HG03045 (cell line): Measurements from ENCODE around the gene SLC44A4.

Experiments
- ATAC-seq: cut with Tn5 transposase; IDR thresholded peaks from one replicate; pipeline ENCODE4 v1.9.1; 2021; ENCODE audit warnings: mild to moderate bottlenecking, moderate library complexity; ENCODE audit not compliant: unreplicated experiment

SLC44A4 gene

DNA sequence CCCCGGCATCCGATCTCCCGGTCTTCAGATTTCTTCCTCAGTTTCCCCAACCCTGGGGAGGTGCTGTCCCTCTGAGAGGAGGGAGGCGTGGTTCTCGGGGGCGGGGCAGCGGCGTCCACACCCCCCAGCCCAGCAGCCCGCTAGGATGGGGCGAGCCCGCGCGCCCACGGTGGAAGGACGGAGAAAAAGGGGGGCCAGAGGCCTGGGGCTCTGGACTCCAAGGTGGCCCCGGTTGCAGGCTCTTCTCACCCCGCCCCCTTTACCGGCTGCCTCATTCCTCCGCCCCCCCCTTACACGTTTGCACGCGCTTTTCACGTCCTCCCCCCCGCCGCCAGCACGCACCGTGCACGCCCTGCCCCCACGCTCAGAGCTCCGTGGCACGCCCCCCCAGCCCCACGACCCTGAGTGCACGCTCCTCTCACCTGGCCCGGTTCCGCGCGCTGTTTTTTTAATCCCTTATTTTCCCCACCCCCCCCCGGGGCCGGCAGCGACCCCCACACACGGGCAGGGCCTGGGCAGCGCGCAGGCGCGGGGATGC, 22.7 kb upstream of the SLC44A4 start:
- peak; percentile 2 for ATAC-seq

DNA sequence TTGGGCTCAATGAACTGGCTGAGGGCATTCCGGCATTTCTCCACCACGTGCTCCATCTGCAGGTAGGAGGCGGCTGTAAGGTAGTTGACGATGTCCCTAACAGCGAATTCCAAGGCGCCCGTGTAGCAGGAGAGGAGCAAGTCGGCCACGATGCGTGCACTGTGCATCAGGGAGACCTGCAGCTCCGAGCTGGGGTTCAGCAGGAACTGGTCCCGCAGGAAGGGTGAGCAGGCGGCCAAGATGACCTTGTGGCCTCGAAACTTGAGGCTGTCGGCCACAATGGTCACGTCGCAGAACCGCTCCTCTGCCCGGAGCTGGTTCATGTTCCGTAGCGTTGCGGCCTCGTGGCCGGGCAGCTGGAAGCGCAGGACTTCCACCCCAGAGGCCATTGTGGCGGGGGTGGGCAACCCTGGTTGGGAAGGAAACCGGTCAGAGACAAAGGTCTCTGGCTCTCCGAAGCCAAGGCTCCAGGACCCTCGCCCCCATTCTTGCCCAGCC, 22.2 kb upstream of the SLC44A4 start:
- ATAC-seq: no peak

DNA sequence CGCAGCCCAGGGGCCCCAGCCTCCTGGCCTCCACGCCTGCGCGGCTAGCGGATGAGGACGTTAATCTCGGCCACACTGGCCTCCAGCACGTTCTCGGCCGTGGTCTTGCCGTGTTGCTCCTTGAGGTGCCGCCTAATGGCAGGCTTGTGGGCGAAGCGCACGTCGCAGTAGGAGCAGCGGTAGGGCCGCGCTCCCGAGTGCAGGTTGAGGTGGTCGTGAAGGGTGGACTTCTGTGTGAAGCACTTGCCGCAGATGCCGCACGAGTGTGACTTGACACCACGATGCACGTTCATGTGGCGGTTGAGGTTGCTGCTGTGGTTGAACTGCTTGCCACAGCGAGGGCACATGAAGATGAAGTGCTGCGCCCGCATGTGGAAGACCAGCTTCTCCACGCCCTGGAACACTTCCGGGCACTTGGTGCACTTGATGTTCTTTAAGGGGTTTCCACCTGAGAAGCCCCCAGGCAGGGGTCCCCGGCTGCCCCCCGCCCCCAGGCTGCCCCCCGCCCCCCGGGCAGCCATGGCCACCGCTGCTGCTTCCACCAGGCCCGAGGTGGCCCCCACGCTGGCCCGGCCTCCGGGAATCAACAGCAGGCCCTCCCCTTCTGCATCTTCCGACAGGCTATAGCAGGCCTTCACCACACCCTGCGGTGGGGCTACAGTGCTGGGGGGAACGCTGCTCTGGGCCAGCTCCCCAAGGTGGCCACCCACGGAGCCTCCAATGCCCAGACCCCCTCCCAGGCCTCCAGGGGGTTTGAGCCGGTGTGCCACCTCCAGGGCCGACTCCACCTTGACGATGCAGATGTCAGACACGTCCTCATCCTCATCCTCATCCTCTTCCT, 21.3 kb upstream of the SLC44A4 start:
- ATAC-seq: no peak

DNA sequence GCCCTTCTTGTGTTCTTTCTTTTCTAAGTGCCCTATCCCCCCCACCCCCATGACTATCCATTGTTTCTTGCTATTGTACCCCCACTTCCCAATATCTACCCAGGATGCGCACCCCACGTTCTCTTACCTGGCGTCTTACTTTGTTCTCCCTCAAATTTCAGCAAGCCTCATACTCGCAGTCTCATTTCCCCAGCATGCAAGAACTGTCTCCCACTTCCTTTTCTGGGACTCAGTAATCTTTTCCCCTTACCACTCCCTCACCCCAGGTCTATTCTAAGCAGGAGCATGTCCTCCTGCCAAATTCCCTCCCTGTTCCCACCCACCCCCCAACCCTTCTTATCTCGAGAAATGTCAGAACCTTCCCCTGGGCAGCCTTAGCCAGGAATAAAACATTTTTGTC, 20.4 kb upstream of the SLC44A4 start:
- no peak for ATAC-seq

DNA sequence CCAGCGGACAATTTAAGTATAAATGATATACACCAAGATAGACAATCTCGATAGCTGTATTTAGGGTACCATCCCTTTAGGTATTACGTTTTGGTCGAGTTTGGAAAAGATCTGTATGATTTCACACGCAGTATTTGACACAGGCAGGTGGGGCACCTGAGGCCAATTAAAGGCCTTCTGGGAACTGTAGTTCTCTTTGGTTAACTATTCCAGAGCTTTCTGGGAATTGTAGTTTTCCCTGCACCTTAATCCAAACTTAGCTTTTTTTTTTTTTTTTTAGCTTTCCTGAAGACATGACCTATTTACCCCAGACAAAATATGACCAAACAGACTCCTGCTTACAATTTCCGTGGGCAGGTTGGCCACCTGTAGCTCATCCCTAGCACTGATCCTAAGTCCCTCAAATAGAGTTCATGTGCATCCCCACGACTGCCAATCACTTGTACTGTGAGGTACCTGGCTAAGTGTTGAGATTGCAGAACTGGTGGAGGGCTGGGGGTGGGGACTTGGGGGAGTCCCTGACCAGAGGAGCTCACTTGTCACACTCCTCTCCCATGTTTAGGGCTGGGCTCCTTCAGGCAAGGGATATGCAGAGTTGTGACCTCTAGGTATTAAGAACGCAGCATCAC, 19.7 kb upstream of the SLC44A4 start:
- ATAC-seq: no peak

DNA sequence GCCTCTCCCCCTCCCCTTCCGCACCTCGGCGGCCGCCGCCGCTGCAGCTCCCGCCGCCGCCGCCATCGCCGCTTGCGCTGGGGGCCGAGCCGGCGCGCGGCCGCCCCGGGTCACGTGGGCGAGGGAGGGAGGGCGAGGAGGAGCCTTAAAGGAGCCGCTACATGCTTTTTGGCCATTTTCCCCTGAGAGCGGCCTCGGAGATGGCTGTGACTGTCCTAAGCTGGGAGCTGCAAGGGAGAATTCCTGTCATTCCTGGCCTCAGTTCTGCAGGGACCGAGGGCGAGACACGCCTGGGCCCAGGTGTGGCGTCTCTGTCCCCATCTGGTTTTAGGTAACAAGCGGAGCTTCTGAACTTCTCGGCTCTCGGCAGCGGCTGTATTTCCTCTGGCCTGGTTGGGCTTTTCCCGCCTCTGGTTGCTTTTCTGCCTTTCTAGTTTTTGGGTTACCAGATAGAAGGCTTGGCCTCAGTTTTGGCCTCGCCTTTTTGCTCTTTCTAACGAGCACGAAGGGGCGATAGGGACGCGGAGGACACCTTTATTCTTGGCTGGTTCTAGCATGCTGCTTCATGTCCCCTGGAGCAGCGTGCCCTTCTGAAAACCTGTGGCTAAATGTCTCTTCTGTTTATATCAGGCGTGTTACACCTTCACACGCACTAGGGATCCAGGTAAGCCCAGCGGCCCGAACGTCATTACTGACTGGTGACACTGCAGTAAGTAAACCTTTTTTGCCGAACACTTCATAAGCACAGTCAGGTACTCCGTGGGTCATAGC, 19.0 kb upstream of the SLC44A4 start, which contains the start of gene EHMT2:
Gene EHMT2, minus strand, starts transcription at position 87 of the 771 bp plus-strand sequence. Its CDS starts 21 bp downstream, at position 66.
- no peak for ATAC-seq

DNA sequence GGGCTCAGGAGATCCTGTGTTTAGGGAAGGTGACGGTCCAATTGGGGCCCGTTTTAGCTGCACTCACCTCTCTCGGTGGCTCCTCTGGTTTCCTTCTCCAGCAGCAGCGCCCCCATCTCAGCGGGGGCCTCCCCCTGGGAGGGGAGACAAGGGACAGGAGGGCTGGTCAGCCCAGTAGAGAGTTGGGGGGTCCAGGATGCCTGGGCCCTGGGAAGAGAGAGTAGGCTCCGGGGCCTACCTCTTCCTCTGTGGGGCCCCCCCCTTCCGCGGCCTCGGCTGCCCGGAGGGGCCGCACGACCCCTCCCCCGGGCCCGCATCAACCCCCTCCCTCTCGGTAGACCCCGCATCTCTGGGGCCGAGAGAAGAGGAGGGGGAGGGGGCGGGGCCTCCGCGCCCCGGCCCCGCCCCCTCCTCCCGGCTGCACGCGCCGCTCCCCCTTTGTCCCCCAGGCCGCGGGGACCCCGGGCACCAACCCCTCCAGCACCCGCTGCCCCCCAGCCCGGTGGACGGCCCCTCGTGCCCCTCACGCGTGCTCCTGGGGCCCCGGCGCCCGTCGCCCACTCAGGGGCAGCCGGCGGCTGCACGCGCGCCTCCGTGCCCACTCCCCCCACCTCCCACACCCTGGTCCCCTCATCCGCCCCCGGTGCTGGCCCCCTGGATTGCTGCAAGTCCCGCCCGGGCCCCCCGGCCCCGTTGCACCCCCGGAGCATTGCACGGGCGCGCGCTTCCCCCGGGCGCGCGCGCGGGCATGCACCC, 18.2 kb upstream of the SLC44A4 start:
- ATAC-seq: no peak

DNA sequence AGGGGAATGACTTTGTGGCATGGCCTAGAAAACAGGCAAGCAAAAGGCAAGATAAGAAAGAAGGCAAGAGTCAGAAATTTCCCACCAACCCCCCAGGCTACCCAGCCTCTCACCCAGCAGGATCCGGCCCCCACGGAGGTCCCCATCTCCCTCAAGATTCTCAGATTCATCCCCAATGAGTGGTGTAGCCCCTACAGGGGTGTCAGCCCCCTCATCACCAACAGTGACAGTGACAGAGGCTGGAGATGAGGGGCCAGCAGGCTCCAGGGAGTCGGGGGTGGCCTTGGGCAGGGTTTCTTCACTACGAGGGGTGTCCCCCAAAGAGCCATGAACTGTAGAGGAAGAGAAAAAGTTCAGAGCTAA, 17.7 kb upstream of the SLC44A4 start:
- ATAC-seq: no peak

DNA sequence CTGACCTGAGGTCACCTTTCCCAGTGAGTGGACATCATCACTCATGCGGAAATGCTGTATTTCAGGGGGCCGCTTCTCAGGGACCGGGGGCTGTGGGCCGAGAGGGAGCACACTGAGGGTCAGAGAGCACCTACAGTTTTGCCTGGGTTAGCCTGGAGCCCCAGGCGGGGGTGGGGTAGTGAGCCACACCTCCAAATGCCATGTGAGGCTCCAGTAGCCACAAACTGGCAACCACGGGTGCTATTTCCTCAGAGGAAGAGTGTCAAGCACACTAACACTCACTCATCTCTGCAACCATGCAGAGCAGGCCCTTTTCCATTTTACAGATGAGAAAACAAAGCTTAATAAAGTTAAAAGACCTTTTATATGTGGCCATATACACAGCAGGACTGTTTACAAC, 14.0 kb upstream of the SLC44A4 start:
- no peak for ATAC-seq

DNA sequence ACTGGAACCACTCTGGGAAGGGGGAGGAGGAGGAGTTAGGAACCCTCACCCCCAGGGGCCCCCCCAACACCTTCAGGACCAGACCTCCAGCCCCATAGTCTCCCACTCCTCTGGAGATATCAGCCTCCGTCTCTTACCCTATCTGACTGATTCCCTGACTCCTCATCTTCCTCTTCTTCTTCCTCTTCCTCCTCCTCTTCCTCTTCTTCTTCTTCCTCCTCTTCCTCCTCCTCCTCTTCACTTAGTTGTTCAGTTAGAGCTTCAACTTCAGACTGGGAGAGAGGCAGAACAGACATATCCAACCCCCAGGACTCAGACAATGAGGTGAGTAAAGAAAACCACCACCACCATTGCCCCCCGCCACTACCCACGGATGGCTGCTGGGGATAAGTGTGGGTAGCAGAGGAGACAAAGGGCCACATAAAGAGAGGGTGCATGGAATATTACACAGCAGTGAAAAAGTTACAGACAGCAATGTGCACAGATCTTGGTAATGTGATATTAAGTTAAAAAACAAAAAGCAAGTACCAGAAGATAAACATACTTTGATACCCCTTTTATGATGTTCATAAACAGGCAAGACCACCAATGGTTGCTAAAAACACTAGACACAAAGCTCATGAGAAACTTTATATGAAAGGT, 10.7 kb upstream of the SLC44A4 start:
- no peak for ATAC-seq

DNA sequence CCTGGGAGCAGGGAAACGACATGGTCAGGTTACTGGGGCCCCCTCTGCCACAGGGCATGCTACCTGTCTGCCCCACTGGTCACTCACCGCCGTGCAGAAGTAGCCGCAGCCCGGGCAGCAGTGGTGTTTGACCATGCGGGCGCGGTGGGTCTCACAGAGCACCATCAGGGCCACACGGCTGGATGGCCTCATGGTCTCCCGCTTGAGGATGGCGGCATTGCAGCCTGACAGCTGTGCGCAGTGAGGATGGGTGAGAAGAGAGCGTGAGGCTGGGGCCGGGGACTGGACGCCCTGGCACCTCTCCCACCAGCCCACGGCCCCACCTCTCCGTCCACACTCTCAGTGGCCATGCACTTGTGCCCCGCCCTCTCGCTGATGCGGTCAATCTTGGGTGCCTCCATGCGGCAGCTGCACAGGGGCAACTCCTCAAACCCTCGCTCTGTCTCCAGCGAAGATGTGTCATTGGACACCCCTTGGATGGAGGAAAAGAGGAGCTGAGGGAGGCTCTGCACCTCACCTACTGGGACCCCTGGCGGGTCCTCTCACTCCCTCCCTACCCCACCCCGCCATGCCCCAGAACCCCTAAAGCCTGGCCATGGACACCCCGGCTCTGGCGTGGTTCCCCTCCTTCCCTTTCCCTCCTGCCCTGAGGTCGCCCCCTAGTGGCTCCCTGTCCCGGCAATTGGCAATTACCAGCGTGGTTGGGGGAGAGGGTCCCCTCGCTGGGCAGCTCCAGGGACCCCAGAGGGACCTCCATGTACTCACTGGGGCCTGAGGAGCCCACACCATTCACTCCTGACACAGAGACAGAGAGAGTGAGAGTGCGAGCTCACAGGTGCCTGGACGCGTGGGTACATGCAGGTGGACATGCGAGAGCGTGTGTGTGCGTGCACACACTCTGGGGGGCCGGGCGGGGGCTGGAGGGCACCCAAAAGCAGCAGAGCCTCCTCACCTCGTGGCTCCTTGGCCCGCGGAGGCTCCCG, 9.8 kb upstream of the SLC44A4 start:
- no peak for ATAC-seq

DNA sequence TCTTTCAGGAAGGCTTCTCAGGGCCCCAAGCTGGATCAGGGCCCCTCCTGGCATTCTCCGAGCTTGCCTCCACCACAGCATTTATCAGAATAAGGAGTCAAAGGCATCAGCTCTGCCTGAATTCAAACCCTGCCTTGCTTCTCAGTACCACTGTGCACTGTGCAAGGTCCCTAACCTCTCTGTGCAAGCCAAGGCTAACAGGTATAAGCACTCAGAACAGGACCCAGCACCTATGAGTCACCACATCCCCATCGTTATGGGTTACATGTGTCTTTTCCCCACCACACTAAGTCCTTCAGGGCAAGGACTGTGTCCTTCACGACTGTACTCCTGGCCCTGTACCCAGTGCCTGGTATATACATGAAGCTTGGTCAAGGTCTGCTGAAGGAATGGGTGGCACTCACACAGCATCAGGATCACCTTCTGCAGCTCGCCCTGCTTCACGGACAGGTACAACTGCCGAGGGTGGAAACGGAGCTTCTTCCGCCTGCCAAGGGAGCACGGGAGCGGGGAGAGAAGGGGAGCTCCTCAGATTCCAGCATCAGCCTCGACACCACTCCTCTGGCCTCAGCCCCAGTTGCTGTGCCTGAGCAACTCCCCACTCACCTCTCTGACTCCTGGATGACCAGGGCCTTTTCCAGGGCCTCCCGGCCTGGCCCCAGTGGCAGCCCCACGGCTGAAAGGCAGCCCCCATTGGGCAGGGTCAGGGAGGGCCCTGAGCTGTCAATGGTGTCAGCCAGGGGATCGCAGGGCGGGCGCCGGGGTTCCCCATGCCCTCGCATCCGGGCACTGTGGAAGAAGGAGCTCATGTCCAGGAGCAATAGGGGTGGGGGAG, 8.6 kb upstream of the SLC44A4 start:
- no peak for ATAC-seq

DNA sequence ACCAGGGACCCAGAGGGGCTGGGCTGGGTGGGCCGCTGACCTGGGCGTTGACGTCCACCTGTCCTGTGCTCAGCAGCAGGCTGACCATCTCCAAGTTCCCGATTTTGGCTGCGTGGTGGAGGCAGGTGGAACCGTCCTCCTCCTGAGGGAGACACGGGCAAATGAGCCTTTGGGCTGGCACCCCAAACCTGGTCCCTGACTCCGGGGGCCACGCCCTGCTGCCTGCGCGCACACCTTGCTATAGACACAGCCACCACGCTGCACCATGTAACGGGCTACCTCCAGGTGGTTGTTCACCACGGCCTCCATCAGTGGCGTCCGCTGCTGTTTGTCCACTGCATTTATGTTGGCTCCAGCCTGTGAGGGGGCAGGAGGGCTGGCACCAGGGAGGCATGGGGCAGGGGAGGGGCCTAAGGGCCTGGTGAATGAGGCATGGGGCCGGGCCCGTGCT, 7.8 kb upstream of the SLC44A4 start:
- no peak for ATAC-seq

DNA sequence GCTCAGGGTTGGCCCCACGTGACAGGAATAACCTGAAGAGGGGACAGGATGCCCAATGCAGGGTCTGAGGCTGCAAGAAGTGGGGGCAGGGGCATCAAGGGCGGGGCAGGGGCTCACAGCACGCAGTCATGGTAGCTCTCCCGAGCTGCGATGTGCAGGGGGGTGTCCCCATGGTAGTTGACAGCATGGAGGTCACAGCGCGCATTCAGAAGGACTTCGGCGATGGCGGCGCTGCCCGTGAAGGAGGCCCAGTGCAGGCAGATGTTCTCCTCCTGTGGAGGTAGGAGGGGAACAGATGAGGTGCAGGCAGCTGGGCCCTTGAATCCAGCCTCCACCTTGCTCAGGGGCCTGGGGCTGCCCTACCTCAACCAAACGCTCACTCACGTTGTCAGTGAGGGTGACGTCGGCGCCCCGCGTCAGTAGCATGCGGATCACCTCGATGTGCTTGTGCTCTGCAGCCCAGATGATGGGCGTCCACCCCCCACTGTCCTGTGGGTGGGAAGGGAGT, 5.8 kb upstream of the SLC44A4 start:
- no peak for ATAC-seq

DNA sequence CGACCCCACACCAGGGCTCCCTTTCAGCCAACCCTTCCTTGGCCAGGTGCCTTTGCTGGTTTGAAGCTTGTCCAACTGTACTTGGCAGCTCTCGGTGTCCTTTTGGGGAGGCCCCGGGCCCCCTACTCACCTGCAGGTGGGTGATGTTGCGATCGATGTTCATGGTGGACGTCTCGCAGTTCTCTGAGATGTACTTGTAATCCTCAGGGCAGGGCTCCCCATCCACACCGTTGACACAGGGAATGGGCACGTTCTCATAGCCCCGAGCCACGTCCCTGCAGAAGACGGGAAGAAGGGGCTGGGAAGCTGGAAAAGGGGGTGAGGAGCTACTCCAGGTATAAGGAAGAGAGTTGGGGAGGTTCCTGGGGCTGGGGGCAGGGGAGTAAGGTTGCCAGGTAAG, 4.9 kb upstream of the SLC44A4 start:
- no peak for ATAC-seq

DNA sequence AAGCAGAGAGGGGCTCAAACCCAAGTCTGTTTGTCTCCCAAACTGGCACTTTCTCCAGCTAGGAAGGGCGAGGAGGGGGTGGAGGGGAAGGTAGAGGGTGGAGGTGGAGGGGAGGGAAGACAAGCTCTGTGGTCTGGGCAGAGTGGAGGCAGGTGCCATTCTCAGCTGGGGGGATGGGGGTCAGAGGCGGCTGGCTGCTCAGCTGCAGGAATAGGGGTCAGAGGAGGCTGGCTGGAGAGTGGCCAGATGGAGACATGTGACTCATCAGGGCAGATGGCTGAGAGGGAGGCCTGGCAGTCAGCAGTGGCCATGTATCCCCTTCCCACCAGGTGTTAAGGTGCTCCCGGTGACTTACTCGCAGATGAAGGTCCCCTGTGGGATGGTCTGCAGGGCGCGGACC, 3.5 kb upstream of the SLC44A4 start:
- no peak for ATAC-seq

DNA sequence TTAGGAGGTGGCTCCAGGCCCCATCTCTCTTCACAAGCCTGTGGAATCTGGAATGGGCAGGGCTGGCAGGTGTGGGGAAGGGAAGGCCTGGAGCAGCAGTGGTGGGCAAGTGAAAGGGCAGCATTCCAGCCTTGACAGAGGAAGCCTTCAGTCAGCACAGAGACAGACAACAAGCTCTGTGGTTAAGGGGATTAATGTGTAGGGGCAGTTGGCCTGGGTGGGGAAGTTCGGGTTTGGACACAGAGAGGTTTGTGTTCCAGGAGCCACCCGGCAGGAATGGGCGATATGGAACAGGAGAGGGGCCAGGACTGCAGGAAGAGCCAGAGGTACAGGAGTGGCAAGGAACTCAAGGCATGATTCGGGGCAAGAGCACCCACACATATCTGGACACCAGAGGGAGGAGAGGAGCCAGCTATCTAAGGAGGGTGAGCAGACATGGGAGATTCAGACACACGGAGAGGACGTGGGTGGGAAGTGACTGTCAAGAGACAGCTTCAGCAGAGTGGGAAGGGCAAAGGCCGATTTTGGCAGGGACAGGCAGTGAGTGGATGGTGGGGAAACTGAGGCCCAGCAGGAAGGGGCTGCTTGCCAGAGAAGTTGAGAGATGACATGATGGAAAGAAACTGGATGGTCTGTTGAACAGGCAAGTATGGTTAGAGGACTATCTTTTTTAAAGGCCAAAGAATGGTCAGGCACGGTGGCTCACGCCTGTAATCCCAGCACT, 2.5 kb upstream of the SLC44A4 start:
- no peak for ATAC-seq
